K562 (cell line): Measurements from ENCODE around the gene MAP2K3. TPM values are rescaled to one million over a fixed set of nuclear protein-coding genes. Genes with fewer than 3 reads are reported as not detected.

Experiments
- C11orf30 ChIP-seq: fragments of 450-650 bp; IDR thresholded peaks from 2 replicates; pipeline ENCODE4 v1.6.1; 2016; ENCODE audit warnings: low read depth, mild to moderate bottlenecking
- CTCF ChIP-seq, 3 experiments: IDR thresholded peaks in 2 of 3; conservative IDR thresholded peaks in 1 of 3; 2 replicates each; pipeline ENCODE4 v1.5.1; 2011 to 2012; ENCODE audit warnings: low read length in 3 of 3, mild to moderate bottlenecking in 3 of 3, control low read depth in 2 of 3, improper control_type of control experiment in 1 of 3, inconsistent platforms in 1 of 3, low read depth in 1 of 3, mixed read lengths in 1 of 3, moderate library complexity in 1 of 3; ENCODE audit not compliant: insufficient read depth in 2 of 3
- ETS1 ChIP-seq: conservative IDR thresholded peaks from 2 replicates; pipeline ENCODE4 v1.6.1; 2011; ENCODE audit warnings: low read depth, mild to moderate bottlenecking, low read length; ENCODE audit not compliant: control insufficient read depth
- HDAC1 ChIP-seq, 2 experiments: fragments of 450-650 bp; IDR thresholded peaks; 2 replicates each; pipeline ENCODE4 v1.6.1; 2016 to 2017; ENCODE audit warnings: inconsistent platforms in 1 of 2, mild to moderate bottlenecking in 1 of 2, moderate library complexity in 1 of 2
- HMGXB4 ChIP-seq: sonication (generic); formaldehyde crosslinking; IDR thresholded peaks from 2 replicates; pipeline ENCODE4 v1.8.1; 2023; ENCODE audit warnings: mild to moderate bottlenecking, missing genetic modification reagents
- NCOA4 ChIP-seq: fragments of 450-650 bp; IDR thresholded peaks from 2 replicates; pipeline ENCODE4 v1.6.1; 2018; ENCODE audit warnings: mild to moderate bottlenecking; ENCODE audit not compliant: partially characterized antibody
- PML ChIP-seq: IDR thresholded peaks from 2 replicates; pipeline ENCODE4 v1.6.1; 2012; ENCODE audit warnings: low read length, inconsistent platforms
- RCOR1 ChIP-seq, 2 experiments: IDR thresholded peaks; 2 replicates each; pipeline ENCODE4 v1.6.1; 2012; ENCODE audit warnings: low read depth in 2 of 2, low read length in 2 of 2, borderline replicate concordance in 1 of 2, improper control_type of control experiment in 1 of 2
- TBP ChIP-seq: optimal IDR thresholded peaks from 2 replicates; pipeline ENCODE3; 2011; ENCODE audit warnings: low read depth, low read length, improper control_type of control experiment
- TFE3 ChIP-seq: fragments of 450-650 bp; formaldehyde crosslinking; IDR thresholded peaks from 2 replicates; pipeline ENCODE4 v1.4.0; 2020; ENCODE audit warnings: mild to moderate bottlenecking, mixed read lengths
- TOE1 ChIP-seq, 2 experiments: fragments of 450-650 bp in 1 of 2; sonication (generic) in 1 of 2; formaldehyde crosslinking in 1 of 2; IDR thresholded peaks; 2 replicates each; pipeline versions ENCODE4 v1.7.1 to v1.8.0; 2016 to 2022; ENCODE audit warnings: borderline replicate concordance in 2 of 2, mild to moderate bottlenecking in 2 of 2, antibody characterized with exemption in 1 of 2, inconsistent platforms in 1 of 2, low read depth in 1 of 2, missing genetic modification reagents in 1 of 2, moderate library complexity in 1 of 2
- ZBTB2 ChIP-seq: fragments of 450-650 bp; IDR thresholded peaks from 2 replicates; pipeline ENCODE4 v1.6.1; 2016; ENCODE audit warnings: antibody characterized with exemption
- ZNF695 ChIP-seq: fragments of 450-650 bp; formaldehyde crosslinking; IDR thresholded peaks from 2 replicates; pipeline ENCODE4 v1.4.0; 2020; ENCODE audit warnings: mild to moderate bottlenecking, moderate library complexity
- polyA plus RNA-seq, 8 experiments: library from polyadenylated mRNA; depleted of rRNA in 4 of 8; stranded (reverse) in 5 of 8; unstranded in 3 of 8; fragments of >200 nt; fragmentation: Nextera tagmentation in 2 of 8; fragmentation: Illumina TruSeq in 1 of 8; extraction: Ambion mirVana in 2 of 8; extraction: Trizol in 1 of 8; gene quantifications; 2 replicates each; pipeline versions ENCODE4 v1.2.1 to v1.2.3, GENCODE V29; 2011 to 2014; ENCODE audit warnings: inconsistent platforms in 1 of 8, missing spikeins in 1 of 8
- total RNA-seq, 7 experiments: library from RNA; depleted of rRNA in 6 of 7; stranded (reverse); fragments of >200 nt in 6 of 7; fragmentation: Illumina TruSeq in 2 of 7; extraction: Trizol in 2 of 7; gene quantifications; 2 replicates each; pipeline versions ENCODE4 v1.2.1 to v1.2.3, GENCODE V29; 2011 to 2021; ENCODE audit warnings: low replicate concordance in 1 of 7

The MAP2K3 gene
- total and polyA plus RNA-seq, 9 of the 15 experiments (the other 6 are each of a cell fraction or from before 2014, with no cell fraction given): 0.18 to 14.8 (median 3.5) TPM

GRCh38 chr17:21283482-21284318 is 811 bp upstream of the MAP2K3 start (continued):
- no peak for TF ChIP-seq CTCF (IDR thresholded peaks at IDR 0.05 in 2 of 3, conservative IDR thresholded peaks at IDR 0.05 in 1 of 3; ENCODE audit: insufficient read depth in 2 of 3, low read depth in 1 of 3, low read length in 3 of 3)
- TF ChIP-seq ZNF695 (CRISPR knock-in tag): no peak
- no peak for TF ChIP-seq NCOA4
- TF ChIP-seq PML: 0 out of 2 replicates have a peak, but pooled peaks have one; percentile 26
- TF ChIP-seq ETS1: no peak
- TF ChIP-seq TFE3 (CRISPR knock-in tag): no peak
- no peak for TF ChIP-seq RCOR1 (IDR thresholded peaks at IDR 0.05; ENCODE audit: borderline replicate concordance in 1 of 2, low read depth in 2 of 2, low read length in 2 of 2)
- peak; percentile 11 for TF ChIP-seq TBP
- TF ChIP-seq HMGXB4 (CRISPR knock-in tag): no peak
- TF ChIP-seq TOE1 (IDR thresholded peaks at IDR 0.05; ENCODE audit: borderline replicate concordance): no peak
- no peak for TF ChIP-seq TOE1 (CRISPR knock-in tag; IDR thresholded peaks at IDR 0.05; ENCODE audit: borderline replicate concordance, low read depth)
- no peak for TF ChIP-seq C11orf30
- no peak for TF ChIP-seq ZBTB2
- TF ChIP-seq HDAC1 (IDR thresholded peaks at IDR 0.05): no peak
